Mucosa of descending colon (tissue), 3 donors: ENCODE data around the gene EIF3C. TPM values are rescaled to one million over a fixed set of nuclear protein-coding genes. Genes with fewer than 3 reads are reported as not detected.
"Not testable (repeated sequence)": the region's sequence is repeated elsewhere in the genome, so short reads cannot be mapped to it uniquely, and the experiment has no call there.

Experiments
- ATAC-seq: fragments of 200-7000 bp; cut with Tn5 transposase; one replicate; pipeline ENCODE4 v1.9.1; 2020; ENCODE audit warnings: mild to moderate bottlenecking, moderate library complexity
- DNase-seq, 3 donors: peaks; one replicate each; pipeline ENCODE4 v3.0.0-alpha.2; 2020
- H3K36me3 ChIP-seq: fragments of 200-600 bp; one replicate; pipeline ENCODE4 v1.8.0; 2021; ENCODE audit warnings: low read depth, mild to moderate bottlenecking
- H3K4me1 ChIP-seq: fragments of 200-600 bp; one replicate; pipeline ENCODE4 v1.8.0; 2021; ENCODE audit warnings: low read depth, mild to moderate bottlenecking
- H3K4me3 ChIP-seq: fragments of 200-600 bp; one replicate; pipeline ENCODE4 v1.8.0; 2021; ENCODE audit warnings: mild to moderate bottlenecking
- H3K9me3 ChIP-seq: fragments of 200-600 bp; one replicate; pipeline ENCODE4 v1.8.0; 2021; ENCODE audit warnings: mild to moderate bottlenecking
- intact Hi-C, 2 donors: fragments of 100-400 bp; cut with DNase I in 1 of 2; cut with micrococcal nuclease in 1 of 2; formaldehyde crosslinking; loops; one replicate each; pipeline versions ENCODE4 v1.11.0 to v1.11.1; 2022; cut with DNase I, micrococcal nuclease
- total RNA-seq, 3 donors: library from RNA; stranded (reverse); fragmentation: NEBNext Ultra II Directional in 2 of 3; extraction: Animal tissue kit (Norgen Biotek cat#: 25700) in 2 of 3; gene quantifications; one replicate each; pipeline versions ENCODE4 v1.2.1 to v1.2.4, GENCODE V29; 2021 to 2023
- donor health status: DM: no; HTN: no; CAD: no; lungs with moderate emphysema.
- donor health status: DM: no; HTN: no; CAD: no.
- donor health status: DM: no; HTN: yes; CAD: no.

EIF3C gene
- total RNA-seq, 3 donors from 2014 or later = 298 to 526 (median 426) TPM

DNA sequence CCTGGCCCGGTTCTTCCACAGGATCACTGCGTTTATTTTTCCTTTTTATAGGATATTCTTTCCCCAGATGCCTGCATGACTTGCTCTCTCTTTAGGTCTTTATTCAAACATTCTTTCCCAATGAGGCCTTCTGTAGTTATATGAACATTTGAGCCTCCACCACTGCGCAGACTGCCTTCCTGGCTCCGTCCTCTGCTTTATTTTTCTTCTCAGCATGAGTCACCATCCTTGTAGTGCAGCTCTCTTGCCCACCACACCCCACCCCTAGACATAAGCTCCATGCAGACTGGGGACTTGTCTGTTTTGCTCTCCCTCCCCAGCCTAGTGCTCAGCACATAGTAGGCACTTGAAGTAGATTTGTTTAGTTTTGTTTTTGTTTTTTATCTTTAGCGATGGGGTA, 20.0 kb downstream of the EIF3C start:
- intact Hi-C loops, DNase-seq: not testable (repeated sequence)

DNA sequence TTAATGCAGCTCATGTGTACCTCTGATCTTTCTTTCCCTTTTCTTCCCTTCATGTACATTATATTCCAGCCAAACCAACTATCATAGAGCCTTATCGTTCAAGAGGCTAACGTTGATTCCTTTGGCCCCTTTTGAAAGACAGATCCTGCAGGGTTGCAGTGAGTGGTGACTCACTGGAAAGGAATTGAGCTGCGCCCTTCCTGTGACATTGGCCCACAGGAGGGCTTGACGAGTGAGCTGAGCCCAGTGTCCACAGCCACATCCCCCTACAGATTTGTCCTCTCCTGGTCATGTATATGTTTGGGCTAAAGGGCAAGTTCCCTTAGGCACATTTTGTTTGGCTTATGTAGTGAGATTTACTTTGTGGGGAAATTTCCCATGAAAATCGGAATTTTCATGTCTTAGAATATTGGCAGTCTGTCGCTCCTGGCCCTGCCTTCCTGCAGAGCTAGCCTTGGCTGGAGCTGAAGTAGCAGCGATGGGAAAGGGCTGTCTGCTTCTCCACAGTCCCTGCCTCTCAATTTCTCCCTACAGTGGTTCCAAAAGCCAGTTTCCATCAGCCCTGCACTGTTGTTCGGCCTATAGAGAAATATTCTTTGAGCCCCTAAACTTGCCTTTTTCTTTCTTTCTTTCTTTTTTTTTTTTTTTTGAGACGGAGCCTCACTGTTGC, 21.3 kb downstream of the EIF3C start:
- H3K36me3 ChIP-seq, ATAC-seq, H3K9me3 ChIP-seq, H3K4me1 ChIP-seq, DNase-seq, intact Hi-C loops, H3K4me3 ChIP-seq: not testable (repeated sequence)

More for the DNA sequence above, 20.0 kb downstream of the EIF3C start:
- not testable (repeated sequence) for H3K9me3 ChIP-seq, H3K4me1 ChIP-seq, H3K4me3 ChIP-seq, ATAC-seq, H3K36me3 ChIP-seq

DNA sequence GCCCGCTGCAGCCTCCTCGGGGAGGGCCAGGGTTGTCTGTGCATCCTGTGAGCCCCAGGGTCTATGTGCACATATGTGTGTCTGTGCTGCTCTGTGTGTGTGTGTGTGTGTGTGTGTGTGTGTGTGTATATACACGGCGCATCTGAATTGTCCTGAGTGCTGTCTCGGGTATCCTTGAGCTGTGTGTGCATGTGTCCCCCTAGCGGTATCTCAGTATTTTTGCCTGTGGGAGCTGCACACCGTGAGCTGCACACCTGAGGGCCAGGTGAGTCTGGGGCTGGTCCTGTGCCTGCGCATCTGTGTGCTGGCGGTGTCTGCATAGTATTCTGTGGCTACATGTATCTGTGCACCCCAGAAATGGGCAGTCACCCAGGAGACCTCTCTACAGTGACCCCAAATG, 28.5 kb downstream of the EIF3C start:
- H3K4me1 ChIP-seq, DNase-seq, H3K36me3 ChIP-seq, H3K9me3 ChIP-seq, H3K4me3 ChIP-seq, intact Hi-C loops: not testable (repeated sequence)
- peak; percentile 74 for ATAC-seq

DNA sequence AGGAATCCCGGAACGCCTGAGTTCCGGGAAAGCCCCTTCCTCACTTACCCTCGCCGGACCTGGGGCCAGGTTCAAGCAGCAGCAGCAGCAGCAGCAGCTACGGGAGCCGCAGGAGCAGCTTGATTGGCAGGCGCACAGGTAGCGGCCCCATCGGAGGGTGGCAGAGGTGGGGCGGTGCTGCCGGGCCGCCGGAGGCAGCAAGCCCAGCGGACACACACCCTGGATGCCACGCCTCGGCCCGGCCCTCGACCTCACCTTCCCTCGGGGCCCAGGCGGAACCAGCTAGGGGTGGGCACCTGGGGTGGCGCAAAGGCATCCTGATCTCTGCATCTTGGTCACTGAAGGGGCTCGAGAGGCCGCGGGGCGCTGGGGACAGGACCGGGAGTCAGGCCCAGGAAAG, 29.4 kb downstream of the EIF3C start:
- intact Hi-C loops, H3K4me1 ChIP-seq, H3K4me3 ChIP-seq, H3K9me3 ChIP-seq, H3K36me3 ChIP-seq: not testable (repeated sequence)
- DNase-seq (peak in 1 of 3 donors; percentile 45), ATAC-seq (peak; percentile 81)

DNA sequence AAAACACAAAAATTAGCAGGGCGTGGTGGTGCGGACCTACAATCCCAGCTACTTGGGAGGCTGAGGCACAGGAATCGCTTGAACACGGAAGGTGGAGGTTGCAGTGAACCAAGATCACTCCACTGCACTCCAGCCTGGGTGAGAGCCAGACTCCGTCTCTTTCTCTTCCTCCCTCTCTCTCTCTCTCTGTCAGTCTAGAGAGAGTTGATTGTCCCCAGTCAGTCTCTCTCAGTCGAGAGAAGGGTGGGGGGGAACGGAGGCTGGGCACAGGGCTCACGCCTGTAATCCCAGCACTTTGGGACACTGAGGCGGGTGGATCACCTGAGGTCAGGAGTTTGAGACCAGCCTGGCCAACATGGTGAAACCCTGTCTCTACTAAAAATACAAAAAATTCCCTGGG, 30.0 kb downstream of the EIF3C start:
- not testable (repeated sequence) for ATAC-seq

DNA sequence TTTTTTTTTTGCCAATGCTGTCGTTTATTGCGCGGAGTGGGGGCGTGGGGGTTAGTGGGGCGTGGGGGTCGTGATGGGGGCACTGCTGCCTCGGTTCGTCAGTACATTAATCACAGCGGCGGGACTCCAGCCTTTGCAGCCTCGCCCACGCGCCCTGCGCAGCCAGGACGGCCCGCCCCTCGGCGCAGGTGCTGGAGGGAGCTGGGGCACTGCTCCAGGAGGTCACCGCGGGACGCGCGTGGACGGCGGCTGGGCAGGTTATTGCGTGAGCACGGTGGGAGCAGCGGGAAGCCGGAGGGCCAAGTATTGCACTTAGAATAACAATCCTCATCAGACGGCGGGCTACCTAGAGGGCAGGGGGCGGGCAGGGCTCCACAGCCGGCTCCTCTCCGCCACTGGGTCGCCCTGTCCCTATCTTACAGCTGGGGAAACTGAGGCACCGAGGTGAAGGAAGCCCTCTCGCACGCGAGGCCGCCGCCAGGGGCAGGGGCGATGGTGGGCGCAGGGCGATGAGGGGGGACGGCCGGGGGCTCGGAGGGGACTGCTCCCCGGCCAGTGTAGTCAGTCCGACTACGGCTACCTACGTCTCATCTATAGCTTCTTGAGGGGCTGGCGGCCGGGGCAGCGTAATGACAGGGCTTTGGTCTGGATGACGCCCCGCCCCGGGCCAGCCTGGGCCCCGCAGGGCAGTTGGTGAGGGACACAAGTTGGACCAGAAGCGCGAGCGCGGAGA, 35.5 kb downstream of the EIF3C start:
- peak in 1 of 3 donors; percentile 26 for DNase-seq
- ATAC-seq, H3K4me3 ChIP-seq: not testable (repeated sequence)

More for the DNA sequence above, 30.0 kb downstream of the EIF3C start:
- DNase-seq, intact Hi-C loops, H3K36me3 ChIP-seq, H3K9me3 ChIP-seq, H3K4me1 ChIP-seq, H3K4me3 ChIP-seq: not testable (repeated sequence)

DNA sequence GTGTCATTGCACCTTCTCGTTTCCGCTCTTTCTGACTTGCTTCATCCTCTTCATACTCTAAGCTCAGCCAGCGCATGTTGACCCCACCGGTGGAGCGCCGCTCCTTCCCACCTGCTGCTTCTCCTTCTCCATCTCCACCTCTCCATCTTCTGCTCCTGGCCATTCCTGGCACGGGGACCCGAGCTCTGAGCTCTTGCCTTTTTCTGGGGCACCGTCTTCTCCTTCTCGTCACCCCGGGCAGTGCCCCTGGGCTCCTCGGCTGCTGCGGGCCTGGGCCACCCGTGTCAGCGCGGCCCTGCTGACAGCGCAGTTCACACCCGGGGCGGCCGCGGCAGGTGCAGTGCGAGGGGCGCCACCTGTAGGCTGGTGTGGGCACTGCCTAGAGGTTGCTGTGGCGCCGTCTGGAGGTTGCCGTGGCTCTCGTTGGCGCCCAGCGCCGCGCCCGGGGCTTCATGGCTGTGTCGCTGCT, 38.8 kb downstream of the EIF3C start:
- H3K36me3 ChIP-seq, H3K9me3 ChIP-seq, H3K4me1 ChIP-seq, H3K4me3 ChIP-seq, intact Hi-C loops: not testable (repeated sequence)
- peak in 2 of 3 donors; percentile 52 to 57 for DNase-seq
- peak; percentile 100 for ATAC-seq

More for the DNA sequence above, 35.5 kb downstream of the EIF3C start:
- H3K9me3 ChIP-seq, H3K36me3 ChIP-seq, intact Hi-C loops, H3K4me1 ChIP-seq: not testable (repeated sequence)

DNA sequence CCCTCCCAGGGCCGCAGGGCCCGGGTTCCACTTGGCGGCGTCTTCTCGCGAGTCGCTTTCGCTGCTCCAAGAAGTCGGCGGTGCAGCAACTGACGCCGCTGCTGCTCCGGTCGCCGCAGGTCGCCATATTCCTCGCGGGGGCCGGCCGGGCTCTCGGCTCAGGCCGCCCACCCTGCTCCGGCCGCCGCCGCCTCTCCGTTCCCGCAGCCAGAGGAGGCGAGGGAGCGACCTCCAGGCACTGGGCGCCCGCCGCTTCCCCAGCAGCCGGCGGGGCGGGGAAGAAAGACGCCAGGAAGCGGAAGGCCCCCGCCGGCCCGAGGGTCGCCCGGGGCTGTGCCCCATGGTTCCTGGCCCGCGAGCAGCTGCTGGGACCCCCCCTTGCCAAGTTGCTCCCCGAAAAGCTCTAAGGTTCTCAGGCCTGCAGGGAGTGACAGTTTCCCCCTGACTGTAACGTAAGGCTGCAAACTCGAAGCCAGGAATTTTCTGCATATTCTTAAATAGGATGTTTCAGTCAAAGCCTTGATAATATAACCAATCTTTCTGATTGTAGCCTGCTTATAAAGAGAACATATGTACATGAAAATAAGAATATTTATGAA, 39.3 kb downstream of the EIF3C start:
- H3K36me3 ChIP-seq, DNase-seq, H3K4me3 ChIP-seq, H3K9me3 ChIP-seq, intact Hi-C loops, H3K4me1 ChIP-seq: not testable (repeated sequence)
- ATAC-seq = peak; percentile 70

DNA sequence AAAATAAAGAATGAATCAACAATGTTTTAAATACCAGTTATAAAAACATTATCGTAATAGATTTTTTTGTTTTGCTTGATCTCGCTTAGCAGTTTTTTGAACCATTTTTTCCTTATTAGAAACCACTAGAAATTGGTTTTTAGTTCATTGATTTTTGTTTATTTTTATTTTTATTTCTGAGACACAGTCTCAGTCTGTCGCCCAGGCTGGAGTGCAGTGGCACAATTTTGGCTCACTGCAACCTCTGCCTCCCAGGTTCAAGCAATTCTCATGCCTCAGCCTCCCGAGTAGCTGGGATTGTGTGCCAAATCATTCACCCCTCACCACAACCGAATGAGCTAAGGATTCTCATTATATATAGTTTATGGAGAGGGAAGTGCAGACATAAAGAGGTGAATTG, 40.2 kb downstream of the EIF3C start, which contains the start of gene NPIPB9:
Gene NPIPB9, plus strand, starts transcription at position 301 of the 400 bp plus-strand sequence.
- H3K36me3 ChIP-seq, DNase-seq, H3K4me1 ChIP-seq, H3K9me3 ChIP-seq, intact Hi-C loops, ATAC-seq, H3K4me3 ChIP-seq: not testable (repeated sequence)

DNA sequence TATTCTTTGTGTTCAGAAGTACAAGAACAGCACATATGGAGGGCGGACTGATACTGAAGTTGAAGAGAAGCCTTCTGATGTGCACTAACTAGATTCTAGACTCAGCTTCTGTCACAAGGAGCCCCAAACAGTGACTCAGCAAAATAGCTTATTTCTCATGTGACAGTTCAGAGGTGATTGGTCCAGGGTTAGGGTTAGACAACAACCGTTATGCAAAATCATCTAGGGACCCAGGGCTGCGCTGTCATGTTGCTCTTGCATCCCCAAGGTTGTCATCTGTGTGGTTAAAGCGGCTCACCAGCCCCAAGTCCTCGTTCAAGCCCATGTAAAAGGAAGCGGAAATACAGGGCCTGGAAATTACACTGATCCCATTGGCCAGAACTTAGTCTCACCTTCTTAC, 70.4 kb downstream of the EIF3C start:
- H3K36me3 ChIP-seq, ATAC-seq, H3K4me1 ChIP-seq, intact Hi-C loops, H3K9me3 ChIP-seq, DNase-seq, H3K4me3 ChIP-seq: not testable (repeated sequence)

DNA sequence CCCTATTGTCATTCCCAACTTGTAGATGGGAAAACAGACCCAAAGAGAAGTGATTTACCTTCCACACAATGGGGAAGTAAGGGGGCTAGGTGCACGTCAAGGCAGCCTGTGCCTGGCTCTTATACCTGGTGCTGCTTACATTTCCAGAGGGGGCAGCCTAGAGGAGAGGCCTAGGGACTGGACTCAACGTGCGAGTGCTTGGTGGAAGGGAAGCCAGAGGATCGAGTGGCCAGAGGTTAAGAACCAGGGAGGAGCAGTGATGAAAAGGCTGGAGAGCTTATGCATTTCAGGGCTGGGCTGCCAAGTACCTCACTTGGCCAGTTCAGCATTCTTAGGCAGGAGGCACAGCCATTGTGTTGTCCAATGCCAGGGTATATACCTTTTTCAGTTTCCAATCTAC, 71.1 kb downstream of the EIF3C start:
- DNase-seq, H3K9me3 ChIP-seq, H3K4me1 ChIP-seq, H3K4me3 ChIP-seq, ATAC-seq, H3K36me3 ChIP-seq, intact Hi-C loops: not testable (repeated sequence)
